ENCODE measurements around the gene STAG1.
"Not testable (repeated sequence)": the region's sequence is repeated elsewhere in the genome, so short reads cannot be mapped to it uniquely, and the experiment has no call there.

The STAG1 gene

DNA sequence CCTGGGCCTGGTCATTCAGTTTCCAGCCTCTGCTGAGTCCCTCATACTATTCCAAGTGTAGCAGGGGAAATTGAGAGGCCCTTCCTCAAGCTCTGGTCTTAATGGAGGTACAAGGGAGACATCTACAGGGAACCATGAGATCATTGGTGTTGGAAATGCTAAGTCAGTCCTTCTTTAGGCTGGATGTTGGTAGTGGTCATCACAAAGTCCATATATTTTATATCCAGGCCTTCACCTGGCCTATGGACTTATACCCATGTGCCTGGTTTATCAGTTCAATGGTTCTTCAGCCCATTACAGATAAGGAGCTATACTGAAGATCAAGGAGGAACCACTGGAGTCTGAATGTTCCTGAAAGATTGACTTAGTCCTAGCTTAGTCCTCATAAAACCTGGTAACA lies 135.0 kb downstream of the STAG1 start:
- no peak overlapping the region for H3K4me3 ChIP-seq (ENCODE audit: low read length)
- no peak for DNase-seq (ENCODE audit: low read depth)
- TF ChIP-seq, protein P1, sequence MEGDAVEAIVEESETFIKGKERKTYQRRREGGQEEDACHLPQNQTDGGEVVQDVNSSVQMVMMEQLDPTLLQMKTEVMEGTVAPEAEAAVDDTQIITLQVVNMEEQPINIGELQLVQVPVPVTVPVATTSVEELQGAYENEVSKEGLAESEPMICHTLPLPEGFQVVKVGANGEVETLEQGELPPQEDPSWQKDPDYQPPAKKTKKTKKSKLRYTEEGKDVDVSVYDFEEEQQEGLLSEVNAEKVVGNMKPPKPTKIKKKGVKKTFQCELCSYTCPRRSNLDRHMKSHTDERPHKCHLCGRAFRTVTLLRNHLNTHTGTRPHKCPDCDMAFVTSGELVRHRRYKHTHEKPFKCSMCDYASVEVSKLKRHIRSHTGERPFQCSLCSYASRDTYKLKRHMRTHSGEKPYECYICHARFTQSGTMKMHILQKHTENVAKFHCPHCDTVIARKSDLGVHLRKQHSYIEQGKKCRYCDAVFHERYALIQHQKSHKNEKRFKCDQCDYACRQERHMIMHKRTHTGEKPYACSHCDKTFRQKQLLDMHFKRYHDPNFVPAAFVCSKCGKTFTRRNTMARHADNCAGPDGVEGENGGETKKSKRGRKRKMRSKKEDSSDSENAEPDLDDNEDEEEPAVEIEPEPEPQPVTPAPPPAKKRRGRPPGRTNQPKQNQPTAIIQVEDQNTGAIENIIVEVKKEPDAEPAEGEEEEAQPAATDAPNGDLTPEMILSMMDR (conservative IDR thresholded peaks at IDR 0.05; ENCODE audit: low read depth, low read length) = no peak

DNA sequence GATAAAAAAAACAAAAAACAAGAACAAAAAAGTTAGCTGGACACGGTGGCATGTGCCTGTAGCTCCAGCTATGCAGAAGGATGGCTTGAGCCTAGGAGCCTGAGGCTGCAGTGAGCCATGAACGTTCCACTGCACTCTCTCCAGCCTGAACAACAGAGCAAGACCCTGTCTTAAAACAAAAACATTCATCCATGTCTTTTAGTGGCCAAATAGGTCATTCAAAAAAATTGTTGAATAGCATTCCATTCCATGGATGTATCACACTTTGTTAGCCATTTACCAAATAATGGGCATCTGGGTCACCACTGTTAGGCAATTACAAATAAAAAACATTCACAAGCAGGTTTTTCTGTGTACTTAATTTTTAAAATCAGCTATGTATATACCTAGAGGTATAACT lies 139.7 kb downstream of the STAG1 start:
- H3K4me3 ChIP-seq (ENCODE audit: low read length) = no peak overlapping the region
- TF ChIP-seq, protein P1 (conservative IDR thresholded peaks at IDR 0.05; ENCODE audit: low read depth, low read length) = no peak
- no peak for DNase-seq (ENCODE audit: low read depth)

DNA sequence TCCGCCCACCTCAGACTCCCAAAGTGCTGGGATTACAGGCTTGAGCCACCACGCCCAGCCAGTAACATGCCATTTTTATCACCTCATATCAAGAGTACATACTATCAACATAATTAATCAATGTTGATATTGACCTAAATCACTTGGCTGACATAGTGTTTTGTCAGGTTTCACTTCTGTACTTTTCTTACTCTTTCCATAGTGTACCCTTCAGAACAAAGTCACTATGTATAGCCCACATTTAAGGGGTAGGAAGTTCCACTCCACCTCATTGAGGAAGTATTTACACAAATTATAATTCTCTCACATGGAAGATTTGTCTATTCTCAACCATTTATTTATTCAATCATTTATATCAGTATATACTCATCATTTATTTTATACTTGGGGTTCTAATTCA lies 145.2 kb downstream of the STAG1 start:
- TF ChIP-seq, protein P1 (conservative IDR thresholded peaks at IDR 0.05; ENCODE audit: low read depth, low read length) = no peak
- no peak overlapping the region for H3K4me3 ChIP-seq (ENCODE audit: low read length)
- DNase-seq (ENCODE audit: low read depth) = no peak

DNA sequence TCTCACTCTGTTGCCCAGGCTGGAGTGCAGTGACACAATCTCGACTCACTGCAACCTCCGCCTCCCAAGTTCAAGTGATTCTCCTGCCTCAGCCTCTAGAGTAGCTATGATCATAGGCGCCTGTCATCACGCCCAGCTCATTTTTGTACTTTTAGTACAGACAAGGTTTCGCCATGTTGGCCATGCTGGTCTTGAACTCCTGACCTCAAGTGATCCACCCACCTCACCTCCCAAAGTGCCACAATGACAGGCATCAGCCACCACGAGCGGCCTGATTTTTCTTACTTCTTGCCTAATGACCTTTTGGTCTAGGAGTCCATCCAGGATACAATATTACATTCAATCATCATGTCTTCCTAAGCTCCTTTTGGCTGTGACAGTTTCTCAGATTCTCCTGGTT lies 146.0 kb downstream of the STAG1 start:
- not testable (repeated sequence) for DNase-seq (ENCODE audit: low read depth); H3K4me3 ChIP-seq (ENCODE audit: low read length)

- no peak for DNase-seq (ENCODE audit: low read depth)
- H3K4me3 ChIP-seq (ENCODE audit: low read length) = no peak overlapping the region
- TF ChIP-seq, protein P1 (conservative IDR thresholded peaks at IDR 0.05; ENCODE audit: low read depth, low read length) = no peak
These were observed 147.2 kb downstream of the STAG1 start for GRCh38 chr3:136604961-136605360.

DNA sequence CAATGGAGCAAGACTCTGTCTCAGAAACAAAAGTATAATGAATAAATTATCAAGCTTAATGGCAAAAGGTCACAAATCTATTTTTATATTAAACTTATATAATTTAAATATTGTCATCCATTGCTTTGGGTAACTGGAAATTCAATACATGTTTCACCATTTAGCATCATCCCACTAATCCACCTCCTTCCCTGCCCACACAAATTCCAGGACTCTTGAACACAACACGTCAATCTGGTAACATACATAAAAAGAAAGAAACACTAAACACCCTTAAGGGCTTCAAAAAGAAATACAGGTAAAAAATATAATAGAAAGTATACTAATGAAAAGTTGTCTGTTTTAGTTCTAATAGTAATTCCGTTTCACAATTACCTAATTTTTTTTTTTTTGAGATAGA lies 149.4 kb downstream of the STAG1 start:
- no peak for DNase-seq (ENCODE audit: low read depth)
- no peak overlapping the region for H3K4me3 ChIP-seq (ENCODE audit: low read length)
- TF ChIP-seq, protein P1 (conservative IDR thresholded peaks at IDR 0.05; ENCODE audit: low read depth, low read length) = no peak

DNA sequence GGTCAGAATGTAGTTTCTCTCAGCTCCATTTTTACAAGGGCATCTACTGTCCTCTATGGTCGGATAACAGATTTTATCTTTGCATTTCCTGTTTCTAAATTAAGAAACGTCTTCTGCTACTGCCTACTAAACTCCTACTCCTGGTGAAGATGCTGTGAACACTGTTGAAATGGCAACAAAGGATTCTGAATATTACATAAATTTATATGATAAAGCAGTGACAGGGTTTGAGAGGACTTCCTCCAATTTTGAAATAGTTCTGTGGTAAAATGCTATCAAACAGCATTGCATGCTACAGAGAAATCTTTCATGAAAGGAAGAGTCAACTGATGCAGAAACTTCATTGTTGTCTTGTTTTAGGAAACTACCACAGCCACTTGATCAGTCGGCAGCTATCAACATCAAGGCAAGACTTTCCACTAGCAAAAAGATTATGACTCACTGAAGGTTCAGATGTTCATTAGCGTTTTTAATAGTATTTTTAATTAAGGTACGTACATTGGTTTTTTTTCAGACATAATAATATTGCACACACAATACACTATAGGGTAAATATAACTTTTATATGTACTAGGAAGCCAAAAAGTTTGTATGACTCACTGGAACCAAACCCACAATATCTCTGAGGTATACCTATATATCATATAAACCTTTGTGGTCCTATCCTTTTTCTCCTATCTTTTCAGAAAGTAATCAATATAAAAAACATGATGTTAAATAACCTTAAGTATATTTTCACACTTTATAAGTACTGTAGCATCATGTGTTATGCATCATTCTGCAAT lies 156.1 kb downstream of the STAG1 start:
- TF ChIP-seq, protein P1 (conservative IDR thresholded peaks at IDR 0.05; ENCODE audit: low read depth, low read length) = no peak
- DNase-seq (ENCODE audit: low read depth) = no peak
- H3K4me3 ChIP-seq (ENCODE audit: low read length) = no peak overlapping the region

Measured in retinal pigment epithelial cell (primary cell).